Activated CD4-positive, alpha-beta T cell treated with anti-CD3 and anti-CD28 coated beads for 1 hour (primary cell): Measurements from ENCODE around the gene SIGLECL1.
"Not testable (repeated sequence)": the region's sequence is repeated elsewhere in the genome, so short reads cannot be mapped to it uniquely, and the experiment has no call there.

ENCODE experiments used
- DNase-seq: peaks from one replicate; pipeline ENCODE4 v3.0.0-alpha.2; 2020

Gene SIGLECL1

DNA sequence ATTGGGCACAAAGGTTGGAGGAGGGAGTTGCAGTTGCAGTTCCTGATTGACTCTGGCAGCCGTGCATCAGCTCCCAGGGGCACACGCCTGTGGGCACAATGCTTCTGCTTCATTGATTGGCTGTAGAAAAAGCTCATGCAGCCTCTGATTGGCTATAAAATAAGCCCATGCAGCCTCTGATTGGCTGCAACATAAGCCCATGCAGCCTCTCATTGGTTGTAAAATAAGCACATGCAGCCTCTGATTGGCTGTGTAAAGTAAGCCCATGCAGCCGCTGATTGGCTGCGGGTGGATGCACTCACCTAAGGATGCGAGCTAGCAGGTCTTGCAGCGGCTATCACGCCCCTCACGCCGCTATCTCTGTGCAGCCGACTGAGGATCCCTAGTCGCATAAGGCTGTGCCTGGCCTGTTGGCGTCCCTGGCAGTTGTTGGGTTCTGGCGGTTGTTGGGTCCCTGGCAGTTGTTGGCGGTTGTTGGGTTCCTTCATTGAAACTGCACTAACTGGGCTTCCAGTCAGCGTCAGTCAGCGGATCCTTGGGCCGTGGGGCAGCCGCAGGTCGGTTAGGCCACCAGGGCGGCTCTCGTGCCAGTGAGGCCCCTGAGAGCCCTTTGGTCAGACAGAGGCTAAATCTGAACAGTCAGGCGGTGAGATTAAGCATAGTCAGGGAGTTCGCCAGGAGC is at the start of gene SIGLECL1:
Gene SIGLECL1 (plus strand): TSS at position 295 of the 682 bp plus-strand sequence. CDS start 12,993 bp downstream, outside the sequence.
- no peak for DNase-seq

DNA sequence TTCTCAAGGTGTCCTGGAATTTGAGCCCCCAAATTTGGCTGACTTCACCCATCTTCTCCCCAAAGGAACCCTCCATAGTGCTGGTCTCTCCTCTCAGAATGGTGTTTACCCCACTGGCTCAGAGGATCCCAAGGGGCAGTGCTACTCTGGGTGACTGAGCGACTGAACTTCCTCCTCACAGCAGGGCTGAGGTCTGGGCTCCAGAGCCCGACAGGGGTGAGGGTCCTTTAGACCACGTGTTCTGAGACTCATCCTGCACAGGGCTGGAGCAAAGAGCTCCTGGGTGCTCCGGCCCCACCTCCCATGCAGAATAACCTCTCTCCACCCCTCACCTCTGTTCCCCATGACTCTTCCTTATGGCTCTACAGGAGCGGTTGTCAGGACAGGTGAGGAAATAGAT is 49.2 kb upstream of the SIGLECL1 start:
- DNase-seq: no peak

DNA sequence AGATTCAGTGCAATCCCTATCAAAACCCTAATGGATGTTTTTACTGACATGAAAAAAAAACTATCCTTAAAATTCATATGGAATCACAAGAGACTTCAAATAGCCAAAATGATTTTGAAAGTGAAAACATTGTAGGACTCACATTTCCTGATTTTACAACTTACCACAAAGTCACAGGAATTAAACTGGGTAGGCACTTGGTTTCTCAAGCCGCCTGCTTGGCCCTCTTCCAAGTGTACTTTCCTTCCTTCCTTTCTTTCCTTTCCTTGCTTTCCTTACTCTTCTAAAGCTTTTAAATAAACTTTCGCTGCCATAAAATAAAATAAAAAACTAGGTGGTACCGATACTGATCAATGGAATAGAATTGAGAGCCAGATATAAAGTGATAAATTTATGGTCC is 47.0 kb upstream of the SIGLECL1 start:
- DNase-seq: no peak

DNA sequence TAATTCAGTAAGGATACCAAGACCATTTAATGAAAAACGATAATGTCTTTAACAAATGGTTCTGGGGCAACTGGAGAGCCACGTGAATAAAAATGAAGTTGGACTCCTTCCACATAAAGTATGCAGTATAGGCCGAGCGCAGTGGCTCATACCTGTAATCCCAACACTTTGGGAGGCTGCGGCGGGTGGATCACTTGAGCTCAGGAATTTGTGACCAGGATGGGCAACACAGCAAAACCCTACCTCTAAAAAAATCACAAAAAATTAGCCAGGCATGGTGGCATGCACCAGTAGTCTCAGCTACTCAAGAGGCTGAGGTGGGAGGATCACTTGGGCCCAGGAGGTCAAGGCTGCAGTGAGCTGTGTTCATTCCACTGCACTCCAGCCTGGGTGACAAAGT is 46.6 kb upstream of the SIGLECL1 start:
- no peak for DNase-seq

DNA sequence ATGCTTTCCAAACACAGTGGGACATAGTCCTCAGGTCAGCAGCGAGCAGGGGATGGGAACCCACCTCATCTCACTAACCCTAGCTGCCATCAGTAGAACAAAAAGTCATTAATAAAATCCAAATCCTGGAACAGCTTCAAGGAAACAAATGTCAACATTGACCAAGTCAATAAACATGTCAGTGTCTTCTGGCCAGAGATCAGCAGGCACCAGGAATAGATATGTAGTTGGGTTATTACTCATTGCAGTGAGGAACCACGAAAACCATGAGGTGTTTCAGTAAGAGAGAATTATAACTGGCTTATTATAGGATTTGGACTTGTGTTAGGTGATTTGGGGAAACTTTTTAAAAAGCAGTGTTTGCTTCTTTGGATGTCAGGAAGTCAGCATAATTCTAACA is 43.1 kb upstream of the SIGLECL1 start:
- DNase-seq: no peak

DNA sequence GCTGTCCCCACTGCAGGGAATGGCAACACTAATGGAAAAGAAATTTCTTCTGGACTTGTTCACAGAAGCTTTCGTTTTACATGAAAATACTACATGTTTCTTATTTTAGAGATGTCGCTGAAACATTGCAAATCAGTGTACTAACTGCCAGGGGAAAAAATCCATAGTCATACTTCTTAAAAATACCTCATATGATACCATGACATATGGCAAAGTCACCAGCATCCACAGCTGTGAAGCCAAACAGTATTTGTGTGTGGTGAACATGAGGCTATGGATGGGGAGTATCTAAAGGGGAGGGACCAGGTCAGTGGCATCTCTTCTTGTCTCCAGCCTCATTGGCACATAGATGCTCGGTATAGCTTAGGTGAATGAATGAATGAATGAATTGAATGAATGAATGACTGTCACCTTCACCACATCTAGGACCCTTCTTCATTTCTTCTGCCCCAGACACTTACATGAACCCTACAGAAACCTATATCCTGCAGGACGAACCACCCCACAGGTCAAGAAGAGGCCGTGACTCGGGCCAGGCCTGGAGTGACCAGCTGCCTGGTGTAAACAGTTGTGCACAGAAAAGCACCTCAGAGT is 40.6 kb upstream of the SIGLECL1 start:
- DNase-seq: no peak

- DNase-seq: not testable (repeated sequence)
Measured at GRCh38 chr19:51210874-51211361, 40.0 kb upstream of the SIGLECL1 start.

GRCh38 chr19:51211833-51212232 is 39.0 kb upstream of the SIGLECL1 start:
- DNase-seq: no peak

DNA sequence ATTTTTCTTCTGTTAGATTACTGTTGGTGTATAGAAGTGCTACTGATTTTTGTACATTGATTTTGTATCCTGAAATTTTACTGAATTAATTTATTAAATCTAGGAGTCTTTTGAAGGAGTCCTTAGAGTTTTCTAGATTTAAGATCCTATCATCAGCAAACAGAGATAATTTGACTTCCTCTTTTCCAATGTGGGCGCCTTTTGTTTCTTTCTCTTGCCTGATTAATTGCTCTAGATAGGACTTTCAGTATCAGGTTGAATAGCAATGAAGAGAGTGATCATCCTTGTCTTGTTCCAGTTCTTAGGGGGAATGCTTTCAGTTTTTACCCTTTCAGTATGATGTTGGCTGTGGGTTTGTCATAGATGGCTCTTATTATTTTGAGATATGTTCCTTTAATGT is 31.6 kb upstream of the SIGLECL1 start:
- DNase-seq: no peak

DNA sequence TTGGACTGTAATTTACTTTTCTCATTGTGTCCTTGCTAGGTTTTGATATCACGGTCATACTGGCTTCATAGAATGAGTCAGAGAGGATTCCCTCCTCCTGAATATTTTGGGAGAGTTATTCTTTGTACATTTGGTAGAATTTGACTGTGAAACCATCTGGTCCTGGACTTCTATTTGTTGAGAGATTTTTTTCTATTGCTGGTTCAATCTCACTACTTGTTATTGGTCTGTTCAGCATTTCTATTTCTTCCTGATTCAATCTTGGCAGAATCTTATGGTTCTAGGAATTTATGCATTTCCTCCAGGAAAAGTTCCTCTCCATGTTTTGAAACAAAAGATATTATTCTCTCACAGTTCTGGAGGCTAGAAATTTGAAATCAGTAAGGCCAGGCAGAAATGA is 30.9 kb upstream of the SIGLECL1 start:
- no peak for DNase-seq

- no peak for DNase-seq
Measured at GRCh38 chr19:51220996-51221395, 29.9 kb upstream of the SIGLECL1 start.

GRCh38 chr19:51224163-51224641 is 26.7 kb upstream of the SIGLECL1 start:
- DNase-seq: no peak

DNA sequence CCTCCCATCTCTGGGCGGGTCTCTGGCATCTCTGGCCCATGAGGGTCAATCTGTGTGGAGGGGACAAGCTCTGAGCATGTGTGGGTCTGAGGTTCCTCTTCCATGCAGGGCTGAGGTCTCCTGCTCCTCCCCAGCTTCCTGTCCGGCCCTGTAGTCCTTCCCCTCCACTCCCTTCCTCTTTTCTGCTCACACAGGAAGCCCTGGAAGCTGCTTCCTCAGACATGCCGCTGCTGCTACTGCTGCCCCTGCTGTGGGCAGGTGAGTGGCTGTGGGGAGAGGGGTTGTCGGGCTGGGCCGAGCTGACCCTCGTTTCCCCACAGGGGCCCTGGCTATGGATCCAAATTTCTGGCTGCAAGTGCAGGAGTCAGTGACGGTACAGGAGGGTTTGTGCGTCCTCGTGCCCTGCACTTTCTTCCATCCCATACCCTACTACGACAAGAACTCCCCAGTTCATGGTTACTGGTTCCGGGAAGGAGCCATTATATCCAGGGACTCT is 25.9 kb upstream of the SIGLECL1 start, which contains the start of gene CD33:
Gene CD33 (plus strand): TSS at position 183 of the 496 bp plus-strand sequence. CDS start 39 bp downstream, at position 222.
- DNase-seq: not testable (repeated sequence)

GRCh38 chr19:51226067-51226466 is 24.8 kb upstream of the SIGLECL1 start:
- no peak for DNase-seq

GRCh38 chr19:51227326-51227725 is 23.6 kb upstream of the SIGLECL1 start:
- no peak for DNase-seq

- no peak for DNase-seq
Measured at GRCh38 chr19:51227966-51228365, 22.9 kb upstream of the SIGLECL1 start.

GRCh38 chr19:51240866-51241265 is 10.0 kb upstream of the SIGLECL1 start:
- DNase-seq: no peak

GRCh38 chr19:51242881-51243630 is 7.8 kb upstream of the SIGLECL1 start:
- DNase-seq: no peak

DNA sequence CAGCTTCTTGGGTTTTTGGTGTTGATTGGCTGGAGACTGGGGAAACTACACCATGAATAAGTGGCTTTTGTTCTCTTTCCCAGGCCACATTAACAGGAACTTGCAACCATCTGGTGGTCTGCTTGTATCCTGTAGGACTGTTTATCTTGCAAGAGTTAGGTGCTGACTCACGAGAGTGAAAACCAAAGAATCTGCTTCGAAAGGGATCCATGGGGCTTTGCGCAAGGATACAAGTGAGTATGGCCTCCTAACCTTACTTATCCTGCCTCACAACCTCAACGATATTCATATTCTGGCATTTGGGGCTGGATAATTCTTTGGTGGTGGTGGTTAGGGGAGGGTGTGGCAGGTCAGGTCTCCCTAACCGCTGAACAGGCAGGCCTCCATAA is 4.7 kb upstream of the SIGLECL1 start:
- no peak for DNase-seq

DNA sequence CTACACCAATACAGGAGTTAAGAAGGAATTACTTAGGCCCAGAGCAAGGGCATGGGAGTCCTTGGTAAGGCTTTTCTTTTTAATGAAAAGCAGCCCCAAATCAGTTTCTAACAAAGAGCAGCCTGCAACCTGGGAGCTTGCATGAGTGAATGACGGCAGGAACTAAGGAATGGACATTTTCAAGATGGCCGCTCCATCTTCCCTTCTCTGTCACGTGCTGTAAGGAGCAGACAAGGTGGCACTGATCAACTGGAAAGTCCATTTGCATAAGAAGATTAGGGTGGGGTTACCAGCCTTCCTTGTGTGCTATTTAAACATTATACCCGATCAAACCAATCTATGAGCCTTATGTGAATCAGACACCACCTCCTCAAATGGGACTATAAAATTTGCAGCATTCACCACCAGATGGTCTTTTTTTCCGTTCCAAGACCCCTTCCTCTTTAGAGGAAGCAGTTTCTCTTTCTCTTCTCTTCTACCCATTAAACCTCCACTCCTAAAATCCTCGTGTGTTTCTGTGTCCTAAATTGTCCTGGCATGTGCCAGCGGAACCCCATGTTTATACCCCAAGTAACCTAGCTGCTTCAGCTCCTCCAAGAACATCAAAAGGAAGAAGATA is 2.8 kb upstream of the SIGLECL1 start:
- no peak for DNase-seq

GRCh38 chr19:51251468-51251820 is 564 bp downstream of the SIGLECL1 start:
- DNase-seq: no peak

DNA sequence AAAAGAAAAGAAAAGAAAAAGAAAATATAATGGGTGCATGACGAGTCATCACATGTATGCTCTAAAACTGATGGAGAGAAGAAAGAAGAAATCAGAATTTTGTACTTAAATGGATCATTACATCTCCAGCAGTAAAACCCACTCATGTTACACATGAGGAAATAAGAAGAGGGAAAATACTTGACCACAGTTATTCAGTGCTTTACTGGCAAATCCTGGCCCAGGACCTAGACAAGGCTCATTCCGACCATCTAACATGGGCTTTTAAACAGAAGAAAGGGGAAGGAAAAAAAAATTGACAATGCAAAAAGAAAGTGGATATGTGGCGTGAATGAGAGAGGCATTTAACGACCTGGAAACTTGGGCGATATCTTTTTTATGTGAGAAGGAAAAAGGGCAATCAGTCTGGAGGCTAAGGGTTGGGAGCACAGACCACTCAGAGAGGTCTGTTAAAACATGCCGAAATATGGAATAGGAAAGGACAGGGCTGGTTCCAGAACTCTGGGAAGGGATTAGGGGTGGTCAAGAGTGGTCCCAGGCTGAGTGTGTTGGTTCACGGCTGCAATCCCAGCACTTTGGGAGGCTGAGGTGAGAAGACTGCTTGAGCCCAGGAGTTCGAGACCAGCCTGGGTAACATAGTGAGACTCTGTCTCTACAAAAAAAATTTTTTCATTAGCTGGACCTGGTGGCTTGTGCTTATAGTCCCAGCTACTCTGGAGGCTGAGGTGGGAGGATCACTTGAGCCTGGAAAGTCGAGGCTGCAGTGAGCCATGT is 1.6 kb downstream of the SIGLECL1 start:
- DNase-seq: no peak
